ENCODE measurements around the gene SHCBP1.

SHCBP1 gene

GRCh38 chr16:46573008-46573833 is 48.0 kb downstream of the SHCBP1 start:
- DNase-seq (ENCODE audit: extremely low read depth, low read depth): peak; percentile 3
- TF ChIP-seq CTCF (IDR thresholded peaks at IDR 0.05; ENCODE audit: low read depth, low read length): no peak

GRCh38 chr16:46569231-46569735 is 51.9 kb downstream of the SHCBP1 start:
- no peak for DNase-seq (ENCODE audit: extremely low read depth, low read depth)
- TF ChIP-seq CTCF (IDR thresholded peaks at IDR 0.05; ENCODE audit: low read depth, low read length): no peak

GRCh38 chr16:46568472-46569230 is 52.5 kb downstream of the SHCBP1 start:
- TF ChIP-seq CTCF (IDR thresholded peaks at IDR 0.05; ENCODE audit: low read depth, low read length): no peak
- no peak for DNase-seq (ENCODE audit: extremely low read depth, low read depth)

GRCh38 chr16:46562979-46563378 is 58.2 kb downstream of the SHCBP1 start:
- no peak for TF ChIP-seq CTCF (IDR thresholded peaks at IDR 0.05; ENCODE audit: low read depth, low read length)
- DNase-seq (ENCODE audit: extremely low read depth, low read depth): no peak

- TF ChIP-seq CTCF (IDR thresholded peaks at IDR 0.05; ENCODE audit: low read depth, low read length): no peak
- no peak for DNase-seq (ENCODE audit: extremely low read depth, low read depth)
Observed at GRCh38 chr16:46558018-46558417, 63.2 kb downstream of the SHCBP1 start.

- DNase-seq (ENCODE audit: extremely low read depth, low read depth): no peak
- no peak for TF ChIP-seq CTCF (IDR thresholded peaks at IDR 0.05; ENCODE audit: low read depth, low read length)
Observed at GRCh38 chr16:46555951-46556350, 65.2 kb downstream of the SHCBP1 start.

- peak; percentile 99 for TF ChIP-seq CTCF (IDR thresholded peaks at IDR 0.05; ENCODE audit: low read depth, low read length)
- DNase-seq (ENCODE audit: extremely low read depth, low read depth): peak; percentile 55
Observed at GRCh38 chr16:46554435-46554834, 66.7 kb downstream of the SHCBP1 start.
